T-helper 1 cell (primary cell): ENCODE results near the gene PTCH1.
A peak's percentile ranks its signal among the peaks of the same experiment; 100 is the strongest.

Experiments
- DNase-seq, 5 donors: peaks; one replicate each; pipeline ENCODE4 v3.0.0-alpha.2; 2012 to 2020

PTCH1 gene

DNA sequence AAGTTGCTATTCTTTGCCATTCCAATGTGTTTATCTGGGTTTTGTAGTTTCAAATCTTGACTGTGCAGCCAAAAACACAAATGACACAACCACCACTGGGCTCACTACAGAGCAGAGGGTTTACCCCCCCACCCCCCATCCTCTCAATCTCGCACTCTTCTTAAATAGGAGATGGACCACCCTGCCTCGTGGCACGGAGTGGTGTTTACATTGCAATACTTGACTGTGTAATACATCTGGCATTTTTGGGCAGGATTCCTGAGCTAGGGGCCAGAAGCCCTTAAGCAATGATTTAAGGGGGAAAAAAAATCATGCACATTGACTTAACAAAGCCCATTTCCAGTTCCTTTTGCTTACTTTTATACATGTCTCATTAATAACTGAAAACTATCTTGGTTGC is 19.0 kb downstream of the PTCH1 start:
- no peak for DNase-seq

DNA sequence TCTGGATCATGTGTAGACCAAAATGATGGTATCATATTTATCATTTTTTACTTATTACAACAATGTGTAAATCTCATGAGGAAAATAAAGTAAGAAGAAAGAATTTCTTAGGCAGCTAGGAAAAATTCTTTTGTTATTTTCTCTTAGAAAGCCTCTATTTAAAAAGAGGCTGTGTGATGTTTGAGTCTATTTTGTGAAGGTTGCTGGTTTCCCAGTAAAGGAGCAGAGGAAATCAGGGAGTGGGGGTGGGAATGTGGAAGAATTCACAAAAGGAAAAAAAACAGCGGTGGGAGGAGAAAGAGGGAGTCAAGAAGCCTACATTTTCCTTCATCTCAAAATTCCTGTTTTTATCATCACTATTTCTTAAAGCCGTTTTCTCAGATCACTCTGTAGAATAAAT is 20.1 kb downstream of the PTCH1 start:
- DNase-seq = no peak

DNA sequence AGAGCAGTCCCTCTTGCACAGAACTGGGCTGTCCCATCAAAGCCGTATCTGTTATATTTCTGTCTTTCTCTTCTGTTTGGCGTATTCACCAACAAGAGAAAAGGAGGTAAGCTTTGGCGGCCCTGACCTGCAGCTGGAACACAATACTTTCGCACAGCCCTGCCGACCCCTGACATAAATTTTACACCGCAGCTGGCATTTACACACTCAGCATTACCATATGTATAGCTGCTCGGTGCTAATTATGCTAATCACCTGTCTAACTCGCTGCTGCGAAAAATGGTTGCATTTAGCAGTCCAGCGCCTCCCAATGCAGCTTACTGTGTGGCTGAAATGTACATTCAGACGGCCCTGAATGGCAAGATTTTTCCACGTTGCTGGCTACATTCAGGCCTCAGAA is 20.8 kb downstream of the PTCH1 start:
- no peak for DNase-seq

DNA sequence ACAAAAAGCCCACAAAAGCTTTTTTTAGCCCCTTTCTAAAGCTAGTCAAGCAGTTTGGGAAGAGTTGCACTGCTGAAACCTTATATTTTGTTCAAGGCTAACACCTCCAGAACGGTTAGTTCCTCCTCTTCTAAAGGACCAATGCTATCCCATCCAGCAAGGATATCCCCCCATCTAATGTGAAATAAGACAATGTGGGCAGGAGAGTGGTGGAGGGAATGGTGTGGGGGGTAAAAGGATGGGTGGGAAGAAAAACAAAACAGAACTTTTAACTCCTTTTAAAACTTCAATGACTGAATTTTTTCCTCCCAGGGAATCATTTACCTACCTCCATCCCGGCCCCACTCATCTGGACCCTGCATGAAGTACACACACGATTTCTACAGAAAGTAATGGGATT is 21.2 kb downstream of the PTCH1 start:
- no peak for DNase-seq

DNA sequence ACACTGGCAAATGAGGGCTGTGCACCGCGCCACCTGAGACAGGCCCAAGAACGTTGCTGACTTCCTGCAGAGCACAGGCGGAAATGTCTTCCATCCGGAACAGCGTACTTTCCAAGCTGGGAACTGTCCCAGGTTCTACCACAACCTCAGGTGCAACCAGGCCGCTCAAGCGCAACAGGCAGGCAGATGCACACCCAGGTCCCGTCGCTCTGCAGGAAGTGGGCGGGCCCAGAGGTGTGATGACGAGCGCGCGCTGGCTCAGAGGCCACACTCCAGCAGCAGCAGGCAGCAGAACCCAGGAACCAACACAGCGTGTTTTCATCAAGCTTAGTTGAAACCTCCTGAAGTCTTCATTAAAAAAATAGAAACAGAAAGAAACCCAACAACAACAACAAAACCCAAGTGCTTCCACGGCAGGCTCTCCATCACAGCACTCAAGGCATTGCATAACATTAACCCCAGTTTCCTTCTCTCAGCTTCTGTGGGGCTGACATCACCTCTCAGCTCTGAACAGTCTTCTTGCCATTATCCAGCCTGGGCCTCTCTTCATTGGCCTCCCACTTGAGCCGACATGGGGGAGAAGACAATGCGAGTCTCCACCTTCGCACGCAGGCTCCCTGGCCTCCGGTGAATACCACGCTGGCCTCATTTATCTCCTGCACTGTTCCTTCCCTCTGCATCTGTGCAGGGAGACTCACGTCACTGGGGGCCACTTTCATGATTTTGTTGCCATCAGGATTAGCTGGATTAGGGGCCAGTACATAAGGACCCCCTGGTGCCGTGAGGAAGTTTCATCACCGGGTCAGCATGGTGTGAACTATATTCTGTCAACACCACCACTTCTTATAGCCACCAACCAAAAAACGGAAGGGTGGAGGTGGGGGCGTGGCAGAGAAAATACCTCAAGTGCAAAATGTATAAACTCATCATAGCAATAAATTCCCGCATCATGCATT is 22.1 kb downstream of the PTCH1 start:
- peak; percentile 58 to 84 (median 78) for DNase-seq

DNA sequence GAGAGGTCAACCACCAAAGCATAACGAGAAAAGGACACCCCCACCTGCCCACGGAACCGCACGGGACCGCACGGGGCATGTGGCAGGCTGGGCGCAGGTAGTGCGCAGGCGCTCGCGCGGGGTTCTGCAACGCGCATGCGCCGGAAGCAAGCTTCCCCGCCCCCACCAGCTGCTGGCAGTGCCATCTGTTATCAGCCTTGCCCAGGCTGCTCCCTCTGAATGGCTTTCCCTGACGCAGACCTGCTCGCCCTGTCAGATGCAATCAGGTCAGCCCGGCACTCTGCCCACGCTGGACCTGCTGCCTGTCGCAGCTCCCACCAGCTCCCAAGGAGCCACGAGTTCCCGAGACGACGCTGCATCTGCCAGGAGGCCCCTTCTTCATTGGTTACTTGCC is 22.8 kb downstream of the PTCH1 start:
- DNase-seq = no peak

DNA sequence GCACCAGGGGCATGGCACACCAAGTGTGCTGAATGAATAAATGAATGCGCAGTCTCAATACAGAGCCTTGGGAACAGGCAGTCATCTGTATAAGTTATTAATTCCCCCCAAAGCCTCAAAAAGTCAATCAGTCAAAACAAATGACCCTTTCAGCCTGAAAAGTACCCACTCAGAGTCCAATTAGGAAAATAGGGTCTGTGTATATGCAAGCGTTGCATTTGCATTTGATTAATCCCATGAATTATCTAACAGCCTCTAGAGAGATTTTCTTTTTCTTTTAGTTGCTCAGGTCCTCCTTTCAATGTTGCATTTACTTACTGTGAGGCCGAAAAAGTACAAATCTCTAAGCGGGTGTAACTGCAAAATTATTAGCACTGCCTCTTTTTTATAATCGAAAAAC is 23.4 kb downstream of the PTCH1 start:
- no peak for DNase-seq

DNA sequence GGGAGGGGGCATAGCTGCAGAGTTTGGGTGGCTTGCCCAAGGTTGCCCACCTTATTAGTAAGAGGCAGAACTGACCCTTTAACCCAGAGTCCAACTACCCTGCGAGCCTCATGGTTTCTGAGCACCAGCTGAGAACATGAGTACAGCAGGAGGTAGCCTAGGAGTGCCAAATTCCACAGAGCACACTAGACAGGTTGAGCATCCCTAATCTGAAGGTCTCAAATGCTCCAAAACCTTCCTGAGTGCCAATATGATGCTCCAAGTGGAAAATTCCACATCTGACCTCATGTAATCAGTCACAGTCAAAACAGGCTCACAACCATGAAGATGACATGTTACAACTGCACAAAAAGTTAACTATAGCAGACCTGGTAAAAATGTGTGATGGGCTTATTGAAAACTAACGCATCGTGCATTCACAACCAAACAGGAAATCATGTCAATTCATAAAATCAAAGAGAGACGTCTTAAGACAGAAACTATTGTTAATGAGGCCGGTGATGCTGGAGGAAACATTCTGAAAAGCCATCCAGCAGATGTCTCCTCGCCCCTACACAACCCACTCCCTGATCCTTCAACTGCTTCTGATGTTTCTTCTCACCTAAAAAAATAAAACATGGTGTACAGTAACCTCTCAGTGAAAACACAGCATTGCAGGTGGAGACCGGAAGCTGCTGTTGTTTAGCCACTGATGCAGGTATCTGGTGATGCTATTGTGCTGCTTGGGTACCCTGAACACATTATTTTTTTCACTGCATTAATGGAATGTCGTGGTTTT is 25.0 kb downstream of the PTCH1 start:
- no peak for DNase-seq

DNA sequence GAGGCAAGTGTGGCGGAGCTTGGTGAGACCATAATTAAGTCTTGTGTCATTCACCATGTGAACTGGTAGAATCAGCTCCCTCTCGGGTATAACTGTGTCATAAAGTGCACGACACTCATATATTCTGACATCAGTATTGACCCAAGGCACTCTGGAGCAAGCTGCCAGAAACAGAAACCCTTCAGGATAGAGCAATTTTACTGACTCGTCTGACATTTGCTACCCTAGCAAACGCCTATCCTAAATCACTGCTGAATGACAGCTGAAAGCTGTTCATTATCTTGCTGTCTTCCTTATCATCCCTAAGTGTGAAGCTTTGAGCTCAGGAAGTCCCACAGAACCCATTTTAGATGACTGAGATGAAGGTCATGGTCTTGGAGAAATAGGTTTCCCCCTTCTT is 27.8 kb downstream of the PTCH1 start:
- no peak for DNase-seq

DNA sequence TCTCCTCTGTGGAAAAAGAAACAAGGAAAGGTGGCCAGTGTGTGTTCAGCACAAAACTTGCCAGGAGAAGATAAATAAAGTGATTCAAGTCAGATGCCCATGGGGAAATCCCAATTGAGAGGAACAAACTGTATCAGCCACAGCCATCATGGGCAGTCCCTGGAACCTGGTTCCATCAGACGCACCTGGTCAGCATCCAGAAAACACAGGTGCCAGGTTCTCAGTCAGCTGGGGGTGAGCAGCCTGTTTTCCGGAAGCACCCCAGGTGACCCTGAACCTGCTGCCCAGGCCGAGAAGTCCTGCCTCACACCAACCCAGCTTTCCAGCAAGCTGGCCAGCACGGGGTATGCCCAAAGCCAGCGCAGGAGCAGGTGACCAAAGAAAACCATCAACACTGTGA is 30.5 kb downstream of the PTCH1 start:
- DNase-seq = no peak

DNA sequence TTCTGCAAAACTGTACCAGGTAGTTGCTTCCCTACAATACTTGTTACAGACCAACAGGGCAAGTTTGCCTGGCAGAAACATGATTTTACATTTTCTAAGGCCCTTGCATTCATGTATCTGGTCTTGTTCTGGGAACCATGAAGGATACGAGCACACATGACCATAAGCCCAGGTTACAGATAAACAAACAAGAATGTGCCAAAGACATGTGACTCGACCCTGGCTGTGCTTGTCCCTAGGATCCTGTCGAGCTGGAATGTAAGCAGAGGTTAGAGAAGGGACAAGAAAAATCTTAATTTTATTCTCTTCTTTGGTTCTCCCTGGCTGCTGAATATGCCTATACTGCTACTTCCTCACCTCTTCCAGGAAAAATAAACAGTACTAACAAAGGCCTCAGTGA is 32.5 kb downstream of the PTCH1 start:
- DNase-seq = no peak

DNA sequence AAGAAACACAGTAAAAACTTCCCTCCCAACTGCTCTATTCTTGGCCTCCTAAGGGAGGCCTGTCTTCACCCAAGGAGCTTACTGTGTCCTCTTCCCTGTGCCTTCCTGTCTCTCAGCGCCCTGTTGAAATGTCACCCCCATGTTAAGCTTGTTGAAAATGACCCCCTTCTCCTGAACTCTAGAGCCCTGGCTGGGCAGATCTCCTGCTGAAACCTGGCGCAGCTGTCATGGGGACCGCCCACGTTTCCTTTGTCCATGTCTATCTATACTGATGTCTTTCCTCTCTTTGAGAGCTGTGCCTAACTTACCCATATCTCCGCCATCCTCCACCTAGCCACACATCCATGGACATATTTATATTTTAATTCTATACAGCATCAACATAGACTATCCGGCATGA is 33.3 kb downstream of the PTCH1 start:
- DNase-seq = no peak

DNA sequence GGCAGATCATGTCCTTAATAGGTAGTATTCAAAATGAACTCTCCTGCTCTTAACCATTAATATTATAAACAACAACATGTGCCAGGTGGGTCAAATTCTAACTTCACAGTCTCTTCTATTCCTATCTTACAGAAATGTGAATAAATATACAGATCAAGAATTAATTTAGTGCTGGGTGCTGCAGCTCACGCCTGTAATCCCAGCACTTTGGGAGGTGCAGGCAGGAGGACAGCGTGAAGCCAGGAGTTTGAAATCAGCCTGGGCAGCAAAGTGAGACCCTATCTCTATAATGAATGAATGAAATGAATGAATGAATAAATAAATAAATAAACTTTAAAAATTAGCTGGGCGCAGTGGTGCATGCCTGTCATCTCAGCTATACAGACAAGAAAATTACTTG is 34.1 kb downstream of the PTCH1 start:
- DNase-seq = no peak

DNA sequence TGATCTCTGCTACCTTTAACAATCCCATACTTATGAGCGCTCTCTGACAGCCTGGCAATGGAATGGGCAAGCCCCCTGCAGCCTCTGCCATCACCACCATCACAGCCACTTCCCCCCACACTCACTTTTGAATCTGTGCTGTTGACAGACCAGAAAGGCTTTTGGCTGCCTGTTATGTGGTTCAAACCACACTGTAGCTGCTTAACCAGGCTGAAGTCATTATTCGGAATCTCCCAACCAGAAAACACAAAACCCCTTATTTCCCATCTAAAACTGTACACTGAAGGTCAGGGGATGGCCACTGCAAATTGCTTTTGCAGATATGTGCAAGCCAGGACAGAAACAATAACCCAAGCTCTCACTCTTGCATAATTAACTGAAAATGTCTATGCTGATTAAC is 35.8 kb downstream of the PTCH1 start:
- DNase-seq = no peak

DNA sequence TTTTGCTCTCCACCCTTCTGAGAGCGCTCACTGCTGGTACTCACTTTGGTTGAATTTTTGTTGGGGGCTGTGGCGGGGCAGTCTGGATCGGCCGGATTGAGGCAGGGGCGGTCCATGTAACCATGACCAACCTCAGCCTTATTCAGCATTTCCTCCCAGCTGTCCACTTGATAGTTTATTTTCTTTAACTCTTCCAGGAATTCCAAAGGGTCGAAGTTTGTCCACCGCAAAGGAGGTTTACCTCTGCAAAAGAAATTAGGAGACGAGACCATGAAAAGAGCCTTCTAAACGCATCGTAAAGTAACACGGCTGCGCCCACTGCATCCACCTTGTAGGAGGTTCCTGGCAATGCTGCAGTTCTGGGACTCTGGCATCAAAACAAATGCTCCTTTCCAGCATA is 36.4 kb downstream of the PTCH1 start:
- no peak for DNase-seq

DNA sequence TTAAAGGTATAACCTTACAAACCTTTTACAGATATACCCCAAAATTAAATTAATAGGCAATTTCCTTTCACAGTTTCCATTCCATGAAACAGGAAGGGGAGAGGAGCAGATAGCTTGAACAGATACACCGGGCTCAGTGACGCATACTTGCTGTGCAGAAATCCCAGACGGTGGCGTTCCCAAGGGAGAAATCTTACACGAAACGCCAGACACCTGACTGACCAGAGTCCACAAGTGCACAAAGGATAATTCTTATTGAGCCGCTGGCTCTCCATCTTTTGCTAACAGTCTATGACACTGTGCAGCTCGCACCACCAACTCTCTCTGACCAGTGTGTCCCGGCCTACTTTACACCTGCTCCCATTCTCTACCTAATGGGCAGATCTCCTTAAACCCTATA is 37.4 kb downstream of the PTCH1 start:
- DNase-seq = no peak

DNA sequence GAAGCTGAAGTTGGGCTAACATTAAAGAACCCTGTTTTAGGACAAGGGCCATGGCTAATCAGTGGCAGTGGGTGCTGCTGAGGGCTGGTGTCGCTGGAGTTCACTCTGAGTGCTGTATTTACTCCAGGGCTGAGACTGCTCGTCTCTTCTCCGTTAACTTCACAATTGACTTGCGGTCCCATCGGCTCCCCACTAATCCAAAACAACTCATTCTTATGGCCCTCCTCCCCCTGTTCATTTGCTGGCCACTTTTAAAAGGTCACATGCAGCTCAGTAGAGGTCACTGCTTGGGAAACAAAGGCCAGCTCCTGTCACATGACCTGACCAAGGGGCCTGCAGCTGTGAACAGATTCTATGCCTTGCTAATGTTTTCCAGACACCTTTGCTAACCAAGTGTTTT is 38.4 kb downstream of the PTCH1 start:
- no peak for DNase-seq

DNA sequence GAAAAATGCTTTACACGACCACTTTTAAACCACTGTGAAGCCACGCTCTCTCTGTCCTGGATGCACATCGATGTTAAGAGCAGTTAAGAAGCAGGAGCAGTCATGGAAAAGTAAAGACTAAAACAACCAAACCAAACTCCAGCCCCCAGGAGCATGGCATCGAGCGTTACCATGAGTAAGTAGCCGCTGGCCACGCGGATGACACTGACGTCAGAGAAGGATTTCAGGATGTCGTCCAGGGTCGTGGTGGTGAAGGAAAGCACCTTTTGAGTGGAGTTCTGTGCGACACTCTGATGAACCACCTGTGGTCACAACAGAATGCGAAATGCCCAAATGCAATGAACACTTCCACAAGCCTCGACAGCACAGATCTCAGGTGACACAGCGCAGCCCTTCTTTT is 38.9 kb downstream of the PTCH1 start:
- no peak for DNase-seq

DNA sequence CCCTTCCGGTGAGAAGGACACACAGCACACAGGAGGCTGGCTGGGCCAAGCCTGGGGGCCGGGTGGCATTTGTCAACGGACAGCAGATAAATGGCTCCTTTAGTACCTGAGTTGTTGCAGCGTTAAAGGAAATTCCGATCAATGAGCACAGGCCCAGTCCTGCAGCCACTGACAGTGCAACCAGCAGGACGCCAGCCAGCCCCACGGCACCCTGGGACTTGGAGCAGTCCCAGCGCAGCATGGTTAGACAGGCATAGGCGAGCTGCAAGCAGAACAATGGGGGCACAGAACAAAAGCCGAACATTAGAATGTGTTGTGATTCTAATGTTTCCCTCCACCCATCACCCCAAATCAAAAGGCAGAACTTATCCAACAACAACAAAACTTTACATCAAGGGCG is 39.3 kb downstream of the PTCH1 start:
- no peak for DNase-seq

DNA sequence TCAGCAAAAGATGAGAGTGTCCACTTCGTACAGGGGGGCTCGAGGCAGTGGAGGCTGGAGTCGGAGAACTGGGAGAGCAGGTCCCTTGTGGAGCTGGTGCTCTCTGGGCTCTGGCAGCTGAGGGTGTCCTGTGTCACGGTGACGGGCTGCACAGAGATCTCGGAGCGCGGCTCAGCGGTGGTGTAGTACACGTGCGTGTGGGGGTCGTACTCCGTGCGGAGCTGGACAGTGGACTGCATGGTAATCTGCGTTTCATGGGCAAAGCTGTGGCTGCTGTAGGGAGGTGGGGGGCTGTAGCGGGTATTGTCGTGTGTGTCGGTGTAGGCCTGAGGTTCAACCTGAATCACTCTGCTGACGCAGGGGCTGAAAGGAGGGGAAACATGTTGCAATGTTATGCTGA is 48.0 kb downstream of the PTCH1 start:
- DNase-seq = no peak

DNA sequence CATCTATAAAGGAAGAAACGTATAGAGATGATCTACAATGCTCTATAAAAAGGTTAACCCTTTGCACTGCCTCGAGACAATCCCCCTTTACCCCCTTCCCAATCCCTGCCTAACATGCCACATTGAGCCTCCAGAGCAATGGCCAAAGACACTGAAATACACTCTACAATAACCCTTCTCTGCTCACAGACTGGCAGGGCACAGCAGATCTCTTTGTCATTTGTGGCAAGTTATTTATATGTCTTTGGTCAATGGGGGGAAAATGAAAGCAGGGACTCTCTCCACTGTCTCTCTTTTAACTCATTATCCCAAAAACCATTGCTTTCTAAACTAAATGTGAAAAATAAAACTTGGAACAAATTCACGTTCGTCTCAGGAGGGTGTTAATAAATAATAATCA is 51.7 kb downstream of the PTCH1 start:
- DNase-seq = no peak

DNA sequence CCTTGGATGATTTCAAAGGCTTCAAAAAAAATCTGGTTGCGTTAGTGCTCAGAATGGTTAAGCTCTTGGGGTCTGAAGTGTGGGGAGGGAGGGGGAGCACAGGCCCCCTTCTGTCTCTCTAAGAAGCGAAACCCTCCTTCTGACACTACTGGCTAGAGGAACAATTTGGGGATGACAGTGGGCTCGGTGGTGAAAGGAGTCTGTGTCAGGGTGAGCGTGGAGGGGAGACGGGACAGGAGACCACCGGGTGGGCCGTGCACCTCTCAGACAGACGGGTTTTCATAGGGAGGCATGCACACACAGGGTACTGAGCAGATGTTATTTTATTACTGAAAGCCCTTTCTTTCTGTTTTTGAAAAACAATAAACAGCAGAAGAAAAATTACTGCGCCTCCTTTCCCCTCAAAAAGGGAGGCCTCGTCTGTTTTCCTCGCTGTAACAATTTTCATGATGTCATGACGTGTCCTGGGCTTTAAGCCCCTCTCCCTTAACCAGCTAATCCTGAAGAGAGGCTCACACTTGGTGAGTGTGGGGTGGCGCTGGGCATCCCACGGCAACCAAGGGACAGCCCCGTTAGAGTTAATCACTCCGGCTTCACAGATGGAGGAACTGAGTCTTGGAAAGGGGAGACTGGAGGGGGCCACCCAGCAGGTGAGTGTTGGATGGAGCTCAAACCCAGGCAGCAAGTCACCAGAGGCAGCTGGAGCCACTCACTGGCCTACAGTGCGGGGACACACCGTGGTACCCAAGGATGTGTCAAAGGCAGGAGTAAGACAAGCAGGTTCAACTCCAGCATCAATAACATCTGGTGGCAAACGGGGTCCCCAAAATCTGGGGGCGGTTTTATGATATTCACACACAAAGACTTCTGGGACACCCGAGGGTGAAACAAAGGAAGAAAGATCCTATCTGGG is 53.4 kb downstream of the PTCH1 start:
- no peak for DNase-seq
